Activated CD4-positive, alpha-beta T cell treated with anti-CD3 and anti-CD28 coated beads, Interleukin-2, Interleukin-6, amounts not matched to agents 100 ng/mL and 50 ng/mL, durations not matched to agents 16 hours and 8 hours (primary cell): Measurements from ENCODE around the gene LYPD4.

Experiments used
- DNase-seq: peaks from one replicate; pipeline ENCODE4 v3.0.0-alpha.2; 2020

LYPD4 gene

GRCh38 chr19:41850381-41850780, 5.9 kb upstream of the LYPD4 start:
- no peak for DNase-seq

DNA sequence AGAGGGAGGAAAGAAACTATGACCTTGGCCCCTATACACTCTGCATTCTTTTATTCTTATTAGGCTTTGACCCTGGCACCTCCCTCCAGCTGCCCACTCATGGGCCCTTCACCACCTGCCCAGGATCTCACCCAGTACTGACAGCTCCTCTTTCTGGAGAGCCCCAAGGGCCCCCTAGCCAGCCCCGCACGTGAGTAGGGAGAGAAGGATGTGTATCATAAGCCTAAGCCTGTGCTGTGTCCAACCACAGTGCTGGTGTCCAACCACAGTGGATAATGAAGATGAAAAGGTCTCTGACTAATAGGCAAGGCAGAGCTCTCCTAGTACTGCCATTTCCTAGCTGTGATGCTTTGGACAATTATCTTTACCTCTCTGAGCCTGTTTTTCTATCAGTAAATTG, 4.6 kb upstream of the LYPD4 start:
- no peak for DNase-seq

DNA sequence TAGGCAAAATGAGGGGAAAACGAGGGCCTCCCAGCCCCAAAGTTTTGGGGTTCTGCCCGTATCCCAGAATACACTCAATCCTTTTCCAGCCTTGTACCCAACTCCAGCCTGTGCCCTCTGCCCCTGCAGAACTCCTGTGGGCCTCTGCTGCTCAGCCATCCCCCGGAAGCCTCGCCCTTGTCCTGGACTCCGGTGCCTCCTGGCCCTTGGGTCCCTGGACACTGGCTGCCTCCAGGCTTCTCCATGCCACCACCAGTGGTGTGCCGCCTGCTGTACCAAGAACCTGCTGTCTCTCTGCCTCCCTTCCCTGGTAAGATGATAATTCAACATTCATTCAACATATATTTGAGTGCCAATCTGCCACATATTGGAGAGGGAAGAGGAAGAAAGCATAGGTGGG, 4.2 kb upstream of the LYPD4 start:
- no peak for DNase-seq

DNA sequence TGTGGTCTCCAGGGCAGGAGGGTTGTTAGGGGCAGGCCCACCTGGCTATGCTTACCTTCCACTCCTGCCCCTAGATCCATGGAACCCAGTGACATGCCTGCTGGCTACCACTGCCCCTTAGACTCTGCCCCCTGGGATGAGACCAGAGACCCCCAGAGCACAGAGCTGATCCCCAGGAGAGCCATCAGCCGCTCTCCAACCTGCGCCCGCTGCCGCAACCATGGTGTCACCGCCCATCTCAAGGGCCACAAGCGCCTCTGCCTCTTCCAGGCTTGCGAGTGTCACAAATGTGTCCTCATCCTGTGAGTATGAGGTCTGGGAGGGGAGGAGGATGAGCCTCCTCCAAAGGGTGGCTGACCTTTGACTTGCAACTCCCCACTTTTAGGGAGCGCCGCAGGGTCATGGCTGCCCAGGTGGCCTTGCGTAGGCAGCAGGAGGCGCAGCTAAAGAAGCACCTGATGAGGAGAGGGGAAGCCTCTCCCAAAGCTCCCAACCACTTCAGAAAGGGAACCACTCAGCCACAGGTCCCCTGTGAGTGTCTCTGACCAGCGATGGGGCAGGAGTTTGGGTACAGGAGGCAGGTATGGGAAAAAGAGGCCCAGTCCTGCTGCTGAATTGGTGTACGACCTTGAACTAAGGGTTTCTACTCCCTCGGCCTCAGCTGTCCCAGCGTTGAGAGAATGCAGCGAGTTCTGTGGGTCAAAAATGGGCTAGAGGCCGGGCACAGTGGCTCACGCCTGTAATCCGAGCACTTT, 3.0 kb upstream of the LYPD4 start:
- no peak for DNase-seq

DNA sequence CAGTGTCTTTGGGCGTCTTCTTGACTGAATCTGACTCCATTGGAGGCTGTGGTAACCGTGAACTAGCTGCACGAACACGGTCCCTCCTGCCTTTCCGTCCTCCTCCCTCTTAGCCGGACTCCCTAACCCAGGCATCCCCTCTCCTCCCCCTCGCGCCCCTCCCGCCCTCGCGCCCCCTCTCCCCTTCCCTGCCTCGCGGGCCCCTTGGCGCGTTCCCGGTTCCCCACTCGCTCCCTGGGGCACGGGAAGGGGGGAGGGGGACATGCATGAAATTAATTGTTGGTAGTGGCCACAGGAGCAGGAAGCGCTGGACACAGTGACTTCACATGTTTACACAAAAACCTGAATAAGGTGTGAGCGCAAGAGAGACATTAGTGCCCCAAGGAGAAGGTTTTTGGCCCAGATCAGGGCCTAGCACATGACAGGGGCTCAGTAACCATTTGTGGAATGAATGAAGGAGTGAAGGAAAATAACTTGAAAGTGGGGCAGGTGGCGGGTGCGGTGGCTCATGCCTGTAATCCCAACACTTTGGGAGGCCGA, 638 bp upstream of the LYPD4 start:
- no peak for DNase-seq

DNA sequence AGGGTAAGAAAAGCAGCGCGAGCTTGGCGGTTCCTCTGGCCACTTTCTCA, 343 bp upstream of the LYPD4 start, which contains the start of gene DMRTC2:
DMRTC2 (plus strand) TSS at position 42 of the 50 bp plus-strand sequence. CDS start 2,387 bp downstream, outside the sequence.
- DNase-seq: no peak

GRCh38 chr19:41843371-41843770, 1.1 kb downstream of the LYPD4 start:
- no peak for DNase-seq

- DNase-seq: no peak
These were observed 5.3 kb downstream of the LYPD4 start for GRCh38 chr19:41839211-41839610.

GRCh38 chr19:41837981-41838708, 6.3 kb downstream of the LYPD4 start:
- DNase-seq: no peak

- peak; percentile 74 for DNase-seq
These were observed 23.3 kb downstream of the LYPD4 start for GRCh38 chr19:41821003-41821735.

- no peak for DNase-seq
These were observed 27.7 kb downstream of the LYPD4 start for GRCh38 chr19:41816761-41817160.

DNA sequence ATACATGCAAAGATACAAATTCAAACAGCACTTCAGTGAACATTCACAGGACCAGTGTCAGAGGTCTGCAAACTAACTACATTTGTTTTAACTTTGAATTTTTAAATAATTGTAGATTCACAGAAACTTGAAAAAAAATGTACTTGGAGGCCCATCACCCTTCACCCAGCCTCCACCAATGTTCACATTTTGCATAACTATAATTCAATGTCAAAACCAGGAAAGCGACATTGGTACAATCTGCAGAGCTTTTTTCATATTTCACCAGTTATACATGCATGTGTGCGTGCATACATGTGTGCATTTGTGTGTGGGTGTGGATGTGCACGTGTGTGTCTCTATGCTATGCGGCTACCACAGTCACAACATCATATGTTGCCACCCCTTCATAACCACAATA, 29.2 kb downstream of the LYPD4 start:
- DNase-seq: no peak

DNA sequence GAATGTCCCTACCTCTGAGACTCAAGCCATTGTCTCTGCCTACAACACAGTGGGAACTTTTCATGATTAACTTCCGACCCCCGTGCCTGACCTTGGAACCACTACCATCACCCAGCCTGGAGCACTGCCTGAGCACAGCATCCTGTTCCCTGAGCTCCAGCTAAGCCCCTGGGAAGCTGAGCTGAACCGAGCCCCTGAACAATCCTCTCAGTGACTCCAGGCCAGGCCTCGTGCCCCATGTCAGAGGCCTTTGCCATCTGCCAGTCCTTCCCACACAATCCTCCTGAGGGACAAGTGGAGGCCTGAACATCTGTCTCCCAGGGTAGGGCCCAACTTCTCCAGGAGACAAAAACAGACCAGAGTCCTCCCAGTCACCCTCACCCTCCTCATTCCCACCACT, 30.6 kb downstream of the LYPD4 start:
- DNase-seq: no peak

DNA sequence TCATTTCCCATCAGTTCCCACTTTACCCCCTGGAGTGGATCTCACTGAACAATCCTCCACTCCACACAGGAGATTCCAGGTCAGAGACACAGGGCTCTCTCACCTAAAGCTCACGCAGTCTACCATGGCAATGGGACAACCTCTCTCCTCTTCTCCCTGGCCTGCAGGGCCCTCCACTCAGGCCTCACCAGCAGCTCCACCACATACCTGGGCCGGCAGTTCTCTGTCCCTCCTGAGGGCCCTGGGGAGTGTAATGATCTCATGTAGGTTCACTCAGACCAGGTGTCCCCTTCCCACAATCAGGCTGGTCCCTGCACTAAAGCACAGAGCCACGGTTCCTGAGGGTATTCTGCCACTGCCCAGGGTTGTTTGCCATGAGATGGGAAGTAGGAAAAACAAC, 32.5 kb downstream of the LYPD4 start:
- no peak for DNase-seq

- no peak for DNase-seq
These were observed 33.4 kb downstream of the LYPD4 start for GRCh38 chr19:41811036-41811435.

DNA sequence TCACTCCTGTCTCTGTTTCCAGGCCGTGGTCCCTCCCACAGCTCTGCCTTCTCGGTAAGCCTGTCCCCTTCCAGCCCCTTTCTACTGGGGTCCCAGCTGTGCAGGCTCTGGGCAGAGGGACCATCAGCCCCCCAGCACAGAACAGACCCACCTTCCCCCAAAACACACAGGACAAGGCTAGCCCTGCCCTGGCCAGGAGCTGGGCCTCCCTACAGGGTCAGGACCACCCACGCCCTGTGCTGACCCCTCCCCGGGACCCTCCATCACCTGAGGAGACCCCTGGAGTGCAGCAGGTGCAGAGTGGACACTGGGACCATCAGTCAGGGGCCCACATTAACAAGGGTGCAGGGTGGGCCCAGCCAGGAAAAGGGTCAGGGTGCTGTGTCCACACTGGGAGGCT, 34.2 kb downstream of the LYPD4 start:
- DNase-seq: no peak

GRCh38 chr19:41808663-41809566, 35.6 kb downstream of the LYPD4 start:
- no peak for DNase-seq

GRCh38 chr19:41807176-41807575, 37.3 kb downstream of the LYPD4 start:
- DNase-seq: no peak

GRCh38 chr19:41804336-41804735, 40.1 kb downstream of the LYPD4 start:
- no peak for DNase-seq

DNA sequence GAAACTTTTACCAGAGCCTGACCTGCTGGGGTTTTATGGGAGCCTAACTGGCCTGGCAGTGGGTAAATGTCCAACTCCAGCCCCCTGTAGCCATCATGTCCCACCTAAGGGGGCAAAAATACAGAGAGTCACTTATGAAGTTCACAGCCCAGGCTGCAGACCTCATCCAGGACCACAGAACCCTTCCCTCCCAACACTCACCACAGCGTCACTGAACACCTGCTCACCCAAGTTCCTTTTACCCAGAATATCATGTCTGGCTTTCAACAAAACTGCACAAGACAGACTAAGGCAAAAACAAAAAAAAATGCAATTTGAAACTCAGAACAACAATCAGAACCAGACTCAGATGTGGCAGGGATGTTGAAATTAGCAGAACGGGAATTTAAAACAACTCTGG, 41.7 kb downstream of the LYPD4 start:
- no peak for DNase-seq

DNA sequence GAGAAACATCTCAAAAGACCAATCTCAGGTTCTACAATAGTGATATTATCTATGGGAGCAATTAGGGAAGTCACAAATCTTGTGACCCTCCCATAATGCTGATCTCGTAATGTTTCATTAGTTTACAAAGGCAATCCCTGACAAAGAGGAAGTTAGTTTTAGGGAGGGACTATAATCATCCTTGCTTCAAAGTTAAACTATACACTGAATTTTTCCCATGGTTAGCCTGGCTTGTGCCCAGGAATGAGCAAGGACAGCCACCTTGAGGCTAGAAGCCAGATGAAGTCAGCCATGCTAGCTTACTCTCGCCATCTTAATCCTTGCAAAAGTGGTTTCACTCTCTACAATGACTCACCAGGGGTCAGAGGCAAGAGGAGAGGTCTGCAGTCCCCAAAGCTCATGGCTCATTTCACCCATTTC, 42.7 kb downstream of the LYPD4 start:
- DNase-seq: no peak

DNA sequence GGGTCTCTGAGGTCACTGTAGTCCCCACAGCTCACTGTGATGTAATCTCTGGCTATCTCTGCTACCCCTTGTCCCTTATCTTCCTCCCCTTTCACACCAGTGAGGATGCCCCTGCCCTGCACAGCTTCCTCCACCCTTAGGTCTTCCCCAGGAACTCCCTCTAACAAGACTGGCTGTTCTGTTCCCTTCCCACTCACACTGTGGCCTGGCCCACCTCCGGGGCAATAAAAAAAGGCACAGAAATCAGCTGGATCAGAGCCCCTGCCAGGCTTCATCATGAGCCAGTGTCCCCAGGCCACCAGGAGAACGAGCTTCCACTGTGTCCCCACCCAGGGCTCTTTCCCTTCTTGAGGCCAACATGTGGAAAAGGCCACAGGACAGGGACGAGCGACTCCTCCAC, 43.5 kb downstream of the LYPD4 start:
- no peak for DNase-seq

GRCh38 chr19:41799444-41800000, 45.0 kb downstream of the LYPD4 start:
- DNase-seq: no peak
